OCI-LY7 (cell line): ENCODE measurements around the gene LRCOL1. TPM values are rescaled to one million over a fixed set of nuclear protein-coding genes. Genes with fewer than 3 reads are reported as not detected.

ENCODE experiments used
- BruUV-seq: library from RNA; stranded (reverse); fragments of 400-500 nt; replicated peaks from 2 replicates; lab custom pipeline; 2021; lab: Mats Ljungman, UMichigan
- CTCF ChIA-PET: fragments of 300-600 bp; sonication (Branson Sonifier 250); formaldehyde crosslinking; loops from one replicate; lab custom pipeline; 2022; ENCODE audit warnings: antibody characterized with exemption; ENCODE audit not compliant: unreplicated experiment; lab: Charles Lee
- POLR2A ChIA-PET: fragments of 300-600 bp; sonication (Branson Sonifier 250); formaldehyde crosslinking; loops from one replicate; lab custom pipeline; 2022; ENCODE audit warnings: antibody characterized with exemption; lab: Charles Lee
- DNase-seq: peaks from one replicate; pipeline ENCODE4 v3.0.0-alpha.2; 2015; ENCODE audit warnings: low spot score
- H2AFZ ChIP-seq: fragments of 200-600 bp; sonication (generic), shearing (Covaris generic); 2 replicates; pipeline ENCODE4 v1.6.1; 2014; ENCODE audit warnings: mild to moderate bottlenecking, antibody characterized with exemption, low read length, moderate library complexity
- H3K27ac ChIP-seq: fragments of 200-600 bp; sonication (generic); 2 replicates; pipeline ENCODE4 v1.5.1; 2014; ENCODE audit warnings: mixed run types, low read depth, mild to moderate bottlenecking, moderate library complexity, low read length, inconsistent platforms; ENCODE audit not compliant: poor library complexity, severe bottlenecking
- H3K36me3 ChIP-seq: fragments of 200-600 bp; sonication (generic); 2 replicates; pipeline ENCODE4 v1.6.1; 2014; ENCODE audit warnings: mild to moderate bottlenecking, antibody characterized with exemption, low read length, moderate library complexity, mixed read lengths; ENCODE audit not compliant: insufficient read depth
- H3K4me1 ChIP-seq: fragments of 200-600 bp; sonication (generic); 2 replicates; pipeline ENCODE4 v1.5.1; 2014; ENCODE audit warnings: mild to moderate bottlenecking, low read length; ENCODE audit not compliant: insufficient read depth, poor library complexity, severe bottlenecking
- H3K4me2 ChIP-seq: fragments of 200-600 bp; sonication (generic); 2 replicates; pipeline ENCODE4 v1.6.1; 2014; ENCODE audit warnings: mild to moderate bottlenecking, low read length
- H3K4me3 ChIP-seq: fragments of 200-600 bp; sonication (generic); 2 replicates; pipeline ENCODE4 v1.5.1; 2014; ENCODE audit warnings: mild to moderate bottlenecking, low read depth, low read length; ENCODE audit not compliant: poor library complexity, severe bottlenecking
- H3K79me2 ChIP-seq: fragments of 200-600 bp; sonication (generic); 2 replicates; pipeline ENCODE4 v1.6.1; 2016; ENCODE audit warnings: low read depth, mild to moderate bottlenecking, low read length, moderate library complexity, mixed read lengths; ENCODE audit not compliant: insufficient read depth
- H3K9me2 ChIP-seq: fragments of 200-600 bp; sonication (generic); 2 replicates; pipeline ENCODE4 v1.6.1; 2016; ENCODE audit warnings: mild to moderate bottlenecking, low read length, mixed read lengths; ENCODE audit not compliant: insufficient read depth
- H3K9me3 ChIP-seq: fragments of 200-600 bp; sonication (generic); 2 replicates; pipeline ENCODE4 v1.6.1; 2014; ENCODE audit warnings: mild to moderate bottlenecking, mixed run types, low read length, mixed read lengths
- H4K20me1 ChIP-seq: fragments of 200-600 bp; sonication (generic); 2 replicates; pipeline ENCODE4 v1.6.1; 2014; ENCODE audit warnings: mild to moderate bottlenecking, antibody characterized with exemption, low read length, moderate library complexity, mixed read lengths; ENCODE audit not compliant: insufficient read depth
- EZH2phosphoT487 ChIP-seq: fragments of 200-600 bp; sonication (generic); IDR thresholded peaks from 2 replicates; pipeline ENCODE4 v1.6.1; 2018; ENCODE audit warnings: low read depth, borderline replicate concordance, mild to moderate bottlenecking, mixed run types, antibody characterized with exemption, low read length, moderate library complexity, mixed read lengths
- intact Hi-C: fragments of 100-400 bp; cut with micrococcal nuclease; formaldehyde crosslinking; loops from one replicate; pipeline ENCODE4 v1.10.0; 2022; ENCODE audit not compliant: unreplicated experiment
- total RNA-seq, 2 experiments: library from RNA; depleted of rRNA in 1 of 2; stranded (reverse); fragments of >200 nt in 1 of 2; shearing (Covaris generic) in 1 of 2; gene quantifications; 2 replicates each; pipeline ENCODE4 v1.2.3, GENCODE V29; 2014 to 2022
- TF ChIP-seq, protein P1 (sequence below): fragments of 200-600 bp; sonication (generic); conservative IDR thresholded peaks from 2 replicates; pipeline ENCODE4 v1.5.1; 2014; ENCODE audit warnings: mild to moderate bottlenecking, antibody characterized with exemption, low read length, moderate library complexity, mixed read lengths

Gene LRCOL1
- total RNA-seq, 2 experiments from 2014 or later, result not detected

DNA sequence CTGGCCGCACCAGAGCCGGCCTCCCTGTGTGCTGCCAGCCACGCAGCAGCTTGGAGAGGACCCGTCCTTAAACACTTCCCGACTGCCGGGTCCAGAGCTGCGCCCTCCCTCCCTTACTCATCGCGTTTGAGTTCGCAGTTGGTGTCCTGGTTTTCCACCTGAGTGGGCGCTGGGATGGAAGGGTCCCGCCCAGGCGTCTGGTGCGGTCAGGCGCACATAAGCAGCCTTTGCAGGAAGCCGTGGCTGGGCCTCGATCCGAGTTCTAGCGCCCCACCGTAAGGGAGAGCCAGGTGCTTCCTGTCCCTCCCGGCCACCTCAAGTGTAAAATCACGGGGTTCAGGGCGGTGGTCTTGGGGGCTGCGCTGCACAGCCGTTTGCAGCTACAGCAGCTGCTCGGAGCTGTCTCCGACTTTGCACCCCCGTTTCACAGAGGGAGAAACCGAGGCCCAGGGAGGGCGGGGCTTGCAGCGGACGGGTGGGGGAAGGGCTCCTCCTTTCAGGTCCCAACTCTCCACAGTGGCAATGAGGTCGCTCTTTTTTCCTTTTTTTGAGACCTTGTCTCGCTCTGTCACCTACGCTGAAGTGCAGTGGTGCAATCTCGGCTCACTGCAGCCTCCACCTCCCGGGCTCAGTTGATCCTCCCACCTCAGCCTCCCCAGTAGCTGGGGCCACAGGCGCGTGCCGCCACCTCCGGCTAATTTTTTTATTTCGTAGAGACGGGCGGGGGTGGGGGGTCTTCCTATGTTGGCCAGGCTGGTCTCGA lies 51.3 kb downstream of the LRCOL1 start:
- intact Hi-C loops, result no loop called here
- peak overlapping the region; percentile 84 for H3K4me3 ChIP-seq

DNA sequence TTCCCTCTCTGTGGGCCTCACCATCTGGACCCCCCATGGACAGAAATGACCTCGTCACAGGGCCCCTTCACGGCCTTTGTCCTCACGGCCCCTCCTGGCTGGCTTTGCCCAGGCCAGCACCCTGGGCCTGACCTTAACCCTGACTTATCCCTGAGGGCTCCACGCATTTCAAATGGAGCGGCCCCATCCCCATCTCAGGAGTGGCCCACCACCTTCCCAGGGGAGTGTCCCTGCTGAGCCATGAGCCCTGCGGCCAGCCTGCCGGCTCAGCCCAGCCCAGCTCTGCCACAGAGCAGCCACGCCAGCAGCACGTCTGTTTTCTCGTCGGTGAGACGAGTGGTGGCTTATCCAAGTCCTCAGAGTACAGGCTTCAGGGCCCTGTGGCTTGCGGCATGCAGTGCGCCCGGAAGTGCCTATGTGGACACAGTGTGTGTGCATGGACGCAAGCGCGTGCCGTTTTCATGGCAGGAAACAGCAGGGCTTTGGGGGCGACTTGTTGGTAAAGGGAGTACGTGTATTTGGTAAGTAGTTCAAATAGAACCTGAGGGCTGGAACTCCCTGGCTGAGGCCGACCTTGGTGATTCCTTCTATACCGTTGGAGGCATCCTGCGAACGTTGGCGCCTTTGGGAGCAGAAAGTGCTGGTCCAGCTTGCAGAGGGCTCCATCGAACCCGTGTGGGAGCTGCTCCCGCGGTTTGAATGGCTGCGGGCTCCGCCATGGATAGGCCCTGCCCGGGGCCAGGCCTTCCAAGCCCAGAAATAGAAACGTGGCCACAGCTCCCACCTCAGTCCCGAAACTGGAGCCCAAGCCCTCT lies 52.1 kb downstream of the LRCOL1 start:
- Histone ChIP-seq H4K20me1 (no peaks in the 10 kb centered on the region), H2AFZ (no peak overlapping the region), H3K36me3 (no peaks in the 10 kb centered on the region), H3K4me1 (peaks cover 34% of the 10 kb centered on the region), H3K79me2 (no peaks in the 10 kb centered on the region), H3K9me3 (no peaks in the 10 kb centered on the region), H3K27ac (no peak overlapping the region), H3K9me2 (no peaks in the 10 kb centered on the region), H3K4me2 (peak overlapping the region; percentile 70), H3K4me3 (no peak overlapping the region)
- TF ChIP-seq, protein P1, sequence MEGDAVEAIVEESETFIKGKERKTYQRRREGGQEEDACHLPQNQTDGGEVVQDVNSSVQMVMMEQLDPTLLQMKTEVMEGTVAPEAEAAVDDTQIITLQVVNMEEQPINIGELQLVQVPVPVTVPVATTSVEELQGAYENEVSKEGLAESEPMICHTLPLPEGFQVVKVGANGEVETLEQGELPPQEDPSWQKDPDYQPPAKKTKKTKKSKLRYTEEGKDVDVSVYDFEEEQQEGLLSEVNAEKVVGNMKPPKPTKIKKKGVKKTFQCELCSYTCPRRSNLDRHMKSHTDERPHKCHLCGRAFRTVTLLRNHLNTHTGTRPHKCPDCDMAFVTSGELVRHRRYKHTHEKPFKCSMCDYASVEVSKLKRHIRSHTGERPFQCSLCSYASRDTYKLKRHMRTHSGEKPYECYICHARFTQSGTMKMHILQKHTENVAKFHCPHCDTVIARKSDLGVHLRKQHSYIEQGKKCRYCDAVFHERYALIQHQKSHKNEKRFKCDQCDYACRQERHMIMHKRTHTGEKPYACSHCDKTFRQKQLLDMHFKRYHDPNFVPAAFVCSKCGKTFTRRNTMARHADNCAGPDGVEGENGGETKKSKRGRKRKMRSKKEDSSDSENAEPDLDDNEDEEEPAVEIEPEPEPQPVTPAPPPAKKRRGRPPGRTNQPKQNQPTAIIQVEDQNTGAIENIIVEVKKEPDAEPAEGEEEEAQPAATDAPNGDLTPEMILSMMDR, result no peak
- no peak for TF ChIP-seq EZH2phosphoT487
- BruUV-seq, result no TSS peak
- intact Hi-C loops, result no loop called here
- CTCF ChIA-PET, result interaction anchor here (1.0 kb wide), 1 partner anchor 138 kb away, joined by 4 read pairs; no protein-coding TSS in a partner anchor
- DNase-seq, result no peak
- POLR2A ChIA-PET, result interaction anchor here (0.6 kb wide), 1 partner anchor 113 kb away, joined by 3 read pairs; no protein-coding TSS in a partner anchor

More for the DNA sequence above, 51.3 kb downstream of the LRCOL1 start:
- Histone ChIP-seq H3K79me2 (no peaks in the 10 kb centered on the region), H4K20me1 (no peaks in the 10 kb centered on the region), H3K9me2 (no peaks in the 10 kb centered on the region), H3K36me3 (no peaks in the 10 kb centered on the region), H3K4me2 (peak overlapping the region; percentile 70), H3K9me3 (no peaks in the 10 kb centered on the region), H2AFZ (no peak overlapping the region), H3K27ac (no peak overlapping the region), H3K4me1 (peaks cover 34% of the 10 kb centered on the region)
- peak; percentile 40 for DNase-seq
- ChIA-PET CTCF (interaction anchor here (1.0 kb wide), 1 partner anchor 139 kb away, joined by 4 read pairs; no protein-coding TSS in a partner anchor), POLR2A (interaction anchor here (0.6 kb wide), 1 partner anchor 113 kb away, joined by 3 read pairs; no protein-coding TSS in a partner anchor)
- no peak for TF ChIP-seq EZH2phosphoT487
- TF ChIP-seq, protein P1, result 0 out of 2 replicates have a peak, but pooled peaks have one; percentile 3
- no TSS peak for BruUV-seq
